Osteoblast (primary cell): Measurements from ENCODE around the gene TPM3. TPM values are rescaled to one million over a fixed set of nuclear protein-coding genes. Genes with fewer than 3 reads are reported as not detected.

Source experiments
- DNase-seq: peaks from one replicate; pipeline ENCODE4 v3.0.0; 2011; ENCODE audit warnings: low spot score, mixed read lengths; ENCODE audit not compliant: insufficient read length; ENCODE audit errors: missing footprints
- H2AFZ ChIP-seq: 2 replicates; pipeline ENCODE4 v1.6.0; 2011; ENCODE audit warnings: mild to moderate bottlenecking, low read length
- H3K27ac ChIP-seq: 2 replicates; pipeline ENCODE4 v1.5.1; 2011; ENCODE audit warnings: mild to moderate bottlenecking, low read depth, low read length, moderate library complexity
- H3K27me3 ChIP-seq: 2 replicates; pipeline ENCODE4 v1.6.0; 2012; ENCODE audit warnings: mild to moderate bottlenecking, control low read depth, inconsistent platforms, low read length, moderate library complexity; ENCODE audit not compliant: insufficient read depth
- H3K36me3 ChIP-seq: 2 replicates; pipeline ENCODE4 v1.5.1; 2011; ENCODE audit warnings: mild to moderate bottlenecking, low read length, control low read depth, moderate library complexity; ENCODE audit not compliant: insufficient read depth
- H3K4me1 ChIP-seq: 2 replicates; pipeline ENCODE4 v1.5.1; 2011; ENCODE audit warnings: mild to moderate bottlenecking, low read length, control low read depth, moderate library complexity; ENCODE audit not compliant: insufficient read depth
- H3K4me2 ChIP-seq: 2 replicates; pipeline ENCODE4 v1.6.0; 2011; ENCODE audit warnings: mild to moderate bottlenecking, low read length; ENCODE audit not compliant: insufficient read depth
- H3K4me3 ChIP-seq: fragments of 200-600 bp; sonication (generic); 3 replicates; pipeline ENCODE4 v1.5.1; 2012; ENCODE audit warnings: mild to moderate bottlenecking, low read length, inconsistent platforms; ENCODE audit not compliant: insufficient read depth
- H3K79me2 ChIP-seq: 2 replicates; pipeline ENCODE4 v1.6.0; 2012; ENCODE audit warnings: mild to moderate bottlenecking, low read length, control low read depth, inconsistent platforms; ENCODE audit not compliant: insufficient read depth
- H3K9me3 ChIP-seq: 2 replicates; pipeline ENCODE4 v1.5.1; 2011; ENCODE audit warnings: low read depth, low read length, control low read depth
- H4K20me1 ChIP-seq: 2 replicates; pipeline ENCODE4 v1.6.0; 2012; ENCODE audit warnings: mild to moderate bottlenecking, low read length, control low read depth; ENCODE audit not compliant: insufficient read depth
- CTCF ChIP-seq: IDR thresholded peaks from 2 replicates; pipeline ENCODE4 v1.5.1; 2011; ENCODE audit warnings: mild to moderate bottlenecking, low read depth, low read length, moderate library complexity; ENCODE audit errors: extremely low read depth
- total RNA-seq: library from RNA; depleted of rRNA; stranded (reverse); fragments of >200 nt; gene quantifications from 2 replicates; pipeline ENCODE4 v1.2.3, GENCODE V29; 2012

TPM3 gene
- total RNA-seq, 1 donor = 299 TPM

- H3K4me2 ChIP-seq = no peak overlapping the region
- peaks cover 75% of the 10 kb centered on the region for H4K20me1 ChIP-seq
- peaks cover 27% of the 10 kb centered on the region for H3K4me1 ChIP-seq
These were observed 17.2 kb downstream of the TPM3 start for GRCh38 chr1:154174654-154175053.

GRCh38 chr1:154171880-154172279 lies 20.0 kb downstream of the TPM3 start:
- peaks cover 13% of the 10 kb centered on the region for H3K4me1 ChIP-seq
- H3K9me3 ChIP-seq = no peaks in the 10 kb centered on the region
- peaks cover 62% of the 10 kb centered on the region for H4K20me1 ChIP-seq
- H2AFZ ChIP-seq = no peak overlapping the region
- H3K27me3 ChIP-seq = no peaks in the 10 kb centered on the region
- H3K4me2 ChIP-seq = no peak overlapping the region
- DNase-seq = no peak
- H3K79me2 ChIP-seq = peaks cover 92% of the 10 kb centered on the region
- no peak overlapping the region for H3K27ac ChIP-seq
- no peak for TF ChIP-seq CTCF
- H3K4me3 ChIP-seq = no peak overlapping the region
- peaks cover 79% of the 10 kb centered on the region for H3K36me3 ChIP-seq

More at GRCh38 chr1:154174654-154175053, 17.2 kb downstream of the TPM3 start:
- TF ChIP-seq CTCF = no peak
- H3K79me2 ChIP-seq = peaks cover 97% of the 10 kb centered on the region
- no peaks in the 10 kb centered on the region for H3K9me3 ChIP-seq
- no peak for DNase-seq
- no peak overlapping the region for H3K4me3 ChIP-seq
- no peaks in the 10 kb centered on the region for H3K27me3 ChIP-seq
- peaks cover 62% of the 10 kb centered on the region for H3K36me3 ChIP-seq
- no peak overlapping the region for H2AFZ ChIP-seq
- no peak overlapping the region for H3K27ac ChIP-seq

GRCh38 chr1:154171223-154171583 lies 20.7 kb downstream of the TPM3 start:
- no peak overlapping the region for H3K4me3 ChIP-seq
- H3K4me2 ChIP-seq = no peak overlapping the region
- DNase-seq = no peak
- H3K4me1 ChIP-seq = peaks cover 6% of the 10 kb centered on the region
- no peaks in the 10 kb centered on the region for H3K27me3 ChIP-seq
- H3K9me3 ChIP-seq = no peaks in the 10 kb centered on the region
- no peak for TF ChIP-seq CTCF
- peaks cover 57% of the 10 kb centered on the region for H4K20me1 ChIP-seq
- H3K36me3 ChIP-seq = peaks cover 81% of the 10 kb centered on the region
- H2AFZ ChIP-seq = no peak overlapping the region
- H3K27ac ChIP-seq = no peak overlapping the region
- peaks cover 88% of the 10 kb centered on the region for H3K79me2 ChIP-seq

- peaks cover 81% of the 10 kb centered on the region for H3K36me3 ChIP-seq
- H3K4me3 ChIP-seq = no peak overlapping the region
- peak overlapping the region; percentile 35 for H3K27ac ChIP-seq
- DNase-seq = no peak
- peaks cover 4% of the 10 kb centered on the region for H3K4me1 ChIP-seq
- TF ChIP-seq CTCF = no peak
- no peak overlapping the region for H3K4me2 ChIP-seq
- peaks cover 53% of the 10 kb centered on the region for H4K20me1 ChIP-seq
- H3K27me3 ChIP-seq = no peaks in the 10 kb centered on the region
- H3K79me2 ChIP-seq = peaks cover 88% of the 10 kb centered on the region
- H3K9me3 ChIP-seq = no peaks in the 10 kb centered on the region
- H2AFZ ChIP-seq = no peak overlapping the region
These were observed 21.2 kb downstream of the TPM3 start for GRCh38 chr1:154170547-154171222.
